H4 (cell line): ENCODE results near the gene NUDC. TPM values are rescaled to one million over a fixed set of nuclear protein-coding genes. Genes with fewer than 3 reads are reported as not detected.
"Not testable (repeated sequence)": the region's sequence is repeated elsewhere in the genome, so short reads cannot be mapped to it uniquely, and the experiment has no call there.

ENCODE experiments used
- DNase-seq: peaks from one replicate; pipeline ENCODE4 v3.0.0-alpha.2; 2015; ENCODE audit warnings: low spot score
- total RNA-seq: library from RNA; depleted of rRNA; stranded (reverse); fragments of >200 nt; shearing (Covaris generic); gene quantifications from 2 replicates; pipeline ENCODE4 v1.2.3, GENCODE V29; 2014; rRNA removed

Gene NUDC
- total RNA-seq = 44.2 and 55.1 TPM in 2 replicates

GRCh38 chr1:26921540-26922430, at the start of gene NUDC:
Gene NUDC, plus strand, starts transcription at chr1:26921743. Its CDS starts 106 bp downstream, at chr1:26921849.
- DNase-seq = peak; percentile 96

- DNase-seq = not testable (repeated sequence)
These were observed 48.4 kb upstream of the NUDC start for GRCh38 chr1:26873097-26873496.

- DNase-seq = no peak
These were observed 46.6 kb upstream of the NUDC start for GRCh38 chr1:26874896-26875295.

GRCh38 chr1:26877326-26877725, 44.2 kb upstream of the NUDC start:
- DNase-seq = no peak

- DNase-seq = no peak
These were observed 41.8 kb upstream of the NUDC start for GRCh38 chr1:26879793-26880192.

GRCh38 chr1:26881611-26882010, 39.9 kb upstream of the NUDC start:
- DNase-seq = not testable (repeated sequence)

- DNase-seq = no peak
These were observed 38.7 kb upstream of the NUDC start for GRCh38 chr1:26882696-26883463.

- DNase-seq = no peak
These were observed 34.4 kb upstream of the NUDC start for GRCh38 chr1:26887125-26887524.

- no peak for DNase-seq
These were observed 33.3 kb upstream of the NUDC start for GRCh38 chr1:26888231-26888630.

- peak; percentile 73 for DNase-seq
These were observed 31.7 kb upstream of the NUDC start, which contains the start of gene GPN2 for GRCh38 chr1:26889551-26890466. Gene GPN2, minus strand, starts transcription at chr1:26890283. Its CDS starts 187 bp downstream, at chr1:26890096.

- DNase-seq = no peak
These were observed 31.1 kb upstream of the NUDC start for GRCh38 chr1:26890467-26890796.

GRCh38 chr1:26894263-26894662, 27.3 kb upstream of the NUDC start:
- DNase-seq = no peak

- DNase-seq = no peak
These were observed 24.2 kb upstream of the NUDC start for GRCh38 chr1:26897351-26897750.

- peak; percentile 87 for DNase-seq
These were observed 21.3 kb upstream of the NUDC start, which contains the start of gene GPATCH3 for GRCh38 chr1:26900001-26900814. Gene GPATCH3, minus strand, starts transcription at chr1:26900467. Its CDS starts 25 bp downstream, at chr1:26900442.

- DNase-seq = no peak
These were observed 20.6 kb upstream of the NUDC start for GRCh38 chr1:26900815-26901511.

GRCh38 chr1:26907071-26907917, 14.2 kb upstream of the NUDC start:
- peak; percentile 36 for DNase-seq

- DNase-seq = no peak
These were observed 11.6 kb upstream of the NUDC start for GRCh38 chr1:26909951-26910342.

- DNase-seq = no peak
These were observed 11.0 kb upstream of the NUDC start for GRCh38 chr1:26910343-26911160.
